Hepatocyte (in vitro differentiated cells): ENCODE measurements around the gene SLC17A2. TPM values are rescaled to one million over a fixed set of nuclear protein-coding genes. Genes with fewer than 3 reads are reported as not detected.

Experiments
- DNase-seq: peaks from one replicate; pipeline ENCODE4 v3.0.0-alpha.2; 2016; ENCODE audit warnings: low spot score
- H2AFZ ChIP-seq: fragments of 200-600 bp; sonication (generic); 2 replicates; pipeline ENCODE4 v1.6.0; 2016; ENCODE audit warnings: antibody characterized with exemption, mild to moderate bottlenecking
- H3K27ac ChIP-seq: fragments of 200-600 bp; sonication (generic); 2 replicates; pipeline ENCODE4 v1.5.1; 2016; ENCODE audit warnings: mild to moderate bottlenecking
- H3K27me3 ChIP-seq: fragments of 200-600 bp; sonication (generic); 2 replicates; pipeline ENCODE4 v1.6.1; 2016
- H3K36me3 ChIP-seq: fragments of 200-600 bp; sonication (generic); replicated peaks from 2 replicates; pipeline ENCODE4 v1.5.1; 2016; ENCODE audit warnings: low read depth; ENCODE audit not compliant: insufficient read depth
- H3K4me1 ChIP-seq: fragments of 200-600 bp; sonication (generic); 2 replicates; pipeline ENCODE4 v1.5.1; 2016; ENCODE audit warnings: mild to moderate bottlenecking, moderate library complexity; ENCODE audit not compliant: insufficient read depth
- H3K4me2 ChIP-seq: fragments of 200-600 bp; sonication (generic); 2 replicates; pipeline ENCODE4 v1.6.0; 2016
- H3K4me3 ChIP-seq: fragments of 200-600 bp; sonication (generic); 2 replicates; pipeline ENCODE4 v1.5.1; 2016; ENCODE audit warnings: mild to moderate bottlenecking
- H3K79me2 ChIP-seq: fragments of 200-600 bp; sonication (generic); 2 replicates; pipeline ENCODE4 v1.6.0; 2017; ENCODE audit warnings: mild to moderate bottlenecking
- H3K9me2 ChIP-seq: fragments of 200-600 bp; sonication (generic); replicated peaks from 2 replicates; pipeline ENCODE4 v1.6.0; 2017; ENCODE audit warnings: mild to moderate bottlenecking; ENCODE audit not compliant: insufficient read depth
- H3K9me3 ChIP-seq: fragments of 200-600 bp; sonication (generic); 2 replicates; pipeline ENCODE4 v1.5.1; 2016; ENCODE audit warnings: low read depth, mild to moderate bottlenecking
- H4K20me1 ChIP-seq: fragments of 200-600 bp; sonication (generic); 2 replicates; pipeline ENCODE4 v1.6.0; 2016; ENCODE audit warnings: mild to moderate bottlenecking; ENCODE audit not compliant: insufficient read depth, poor library complexity, severe bottlenecking
- EZH2 ChIP-seq: fragments of 200-600 bp; sonication (generic); IDR thresholded peaks from 2 replicates; pipeline ENCODE4 v1.6.1; 2016; ENCODE audit warnings: antibody characterized with exemption, mild to moderate bottlenecking, borderline replicate concordance
- EZH2phosphoT487 ChIP-seq: fragments of 200-600 bp; sonication (generic); IDR thresholded peaks from one replicate; pipeline ENCODE4 v1.6.1; 2018; ENCODE audit warnings: antibody characterized with exemption, mild to moderate bottlenecking, low read depth, moderate library complexity; ENCODE audit not compliant: unreplicated experiment, severe bottlenecking
- WGBS: methylation state at CpG from one replicate; pipeline ENCODE4 v1.1.6; 2016; ENCODE audit warnings: low lambda C conversion rate; ENCODE audit errors: missing lambda C conversion rate; 5-methylcytosine and 5-hydroxymethylcytosine counted together
- polyA plus RNA-seq: library from polyadenylated mRNA; unstranded; fragments of >200 nt; fragmentation: Nextera tagmentation; extraction: Ambion mirVana; gene quantifications from 2 replicates; pipeline ENCODE4 v1.2.1, GENCODE V29; 2016
- total RNA-seq: library from RNA; depleted of rRNA; stranded (reverse); fragments of >200 nt; gene quantifications from 2 replicates; pipeline ENCODE4 v1.2.3, GENCODE V29; 2014
- TF ChIP-seq, protein P1 (sequence below): fragments of 200-600 bp; sonication (generic); IDR thresholded peaks from 2 replicates; pipeline ENCODE4 v1.5.1; 2016; ENCODE audit warnings: antibody characterized with exemption, mild to moderate bottlenecking; ENCODE audit not compliant: poor library complexity

Gene SLC17A2
- total and polyA plus RNA-seq, 2 experiments from 2014 or later: 2.8 to 6.4 TPM

DNA sequence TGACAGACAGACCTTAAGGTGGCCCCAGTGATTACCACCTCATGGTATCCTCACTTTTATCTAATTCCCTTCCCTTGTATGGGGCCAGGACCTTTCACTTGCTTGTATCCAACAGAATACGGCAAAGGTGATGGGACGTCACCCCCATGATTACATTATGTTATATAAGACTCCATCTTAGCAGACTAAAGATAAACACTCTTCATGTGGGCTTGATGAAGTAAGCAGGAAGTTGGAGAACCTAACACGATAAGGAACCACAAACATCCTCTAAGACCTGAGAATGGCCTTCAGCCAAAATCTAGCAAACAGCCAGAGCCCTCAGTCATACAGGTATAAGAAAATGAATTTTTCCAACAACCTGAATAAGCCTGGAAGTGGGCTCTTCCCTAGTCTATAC, 64.5 kb downstream of the SLC17A2 start:
- 90% methylated on average over 3 of the region's 3 CpGs for WGBS
- Histone ChIP-seq H3K4me2 (no peak overlapping the region), H2AFZ (no peak overlapping the region), H3K79me2 (no peaks in the 10 kb centered on the region), H4K20me1 (no peaks in the 10 kb centered on the region), H3K9me3 (no peaks in the 10 kb centered on the region), H3K36me3 (no peaks in the 10 kb centered on the region), H3K27ac (no peak overlapping the region), H3K9me2 (no peaks in the 10 kb centered on the region), H3K4me1 (no peaks in the 10 kb centered on the region), H3K4me3 (no peak overlapping the region), H3K27me3 (no peaks in the 10 kb centered on the region)
- TF ChIP-seq EZH2 (no peak), EZH2phosphoT487 (no peak)
- TF ChIP-seq, protein P1, sequence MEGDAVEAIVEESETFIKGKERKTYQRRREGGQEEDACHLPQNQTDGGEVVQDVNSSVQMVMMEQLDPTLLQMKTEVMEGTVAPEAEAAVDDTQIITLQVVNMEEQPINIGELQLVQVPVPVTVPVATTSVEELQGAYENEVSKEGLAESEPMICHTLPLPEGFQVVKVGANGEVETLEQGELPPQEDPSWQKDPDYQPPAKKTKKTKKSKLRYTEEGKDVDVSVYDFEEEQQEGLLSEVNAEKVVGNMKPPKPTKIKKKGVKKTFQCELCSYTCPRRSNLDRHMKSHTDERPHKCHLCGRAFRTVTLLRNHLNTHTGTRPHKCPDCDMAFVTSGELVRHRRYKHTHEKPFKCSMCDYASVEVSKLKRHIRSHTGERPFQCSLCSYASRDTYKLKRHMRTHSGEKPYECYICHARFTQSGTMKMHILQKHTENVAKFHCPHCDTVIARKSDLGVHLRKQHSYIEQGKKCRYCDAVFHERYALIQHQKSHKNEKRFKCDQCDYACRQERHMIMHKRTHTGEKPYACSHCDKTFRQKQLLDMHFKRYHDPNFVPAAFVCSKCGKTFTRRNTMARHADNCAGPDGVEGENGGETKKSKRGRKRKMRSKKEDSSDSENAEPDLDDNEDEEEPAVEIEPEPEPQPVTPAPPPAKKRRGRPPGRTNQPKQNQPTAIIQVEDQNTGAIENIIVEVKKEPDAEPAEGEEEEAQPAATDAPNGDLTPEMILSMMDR: no peak
- no peak for DNase-seq

- Histone ChIP-seq H3K4me2 (no peak overlapping the region), H3K79me2 (no peaks in the 10 kb centered on the region), H3K27ac (no peak overlapping the region), H4K20me1 (no peaks in the 10 kb centered on the region), H3K9me2 (no peaks in the 10 kb centered on the region), H3K27me3 (no peaks in the 10 kb centered on the region), H3K4me1 (no peaks in the 10 kb centered on the region), H3K36me3 (no peaks in the 10 kb centered on the region), H3K4me3 (no peak overlapping the region), H2AFZ (no peak overlapping the region), H3K9me3 (no peaks in the 10 kb centered on the region)
- DNase-seq: no peak
- TF ChIP-seq EZH2phosphoT487: no peak
- no peak for TF ChIP-seq EZH2
- TF ChIP-seq, protein P1: no peak
- 50% methylated on average over 2 of the region's 2 CpGs for whole genome bisulfite sequencing
Observed at GRCh38 chr6:25863360-25863759, 67.1 kb downstream of the SLC17A2 start.

Other genes with a start within 250 kb of the SLC17A2 start
- 8.9 and 9.6 TPM in 2 replicates for gene SLC17A4, start 175.9 kb downstream of the SLC17A2 start, total RNA-seq
- gene SLC17A4, start 175.9 kb downstream of the SLC17A2 start, polyA plus RNA-seq: 5.2 and 6.3 TPM in 2 replicates
- gene SLC17A1, start 98.6 kb downstream of the SLC17A2 start, total RNA-seq: 1.9 and 3.2 TPM in 2 replicates
- 2.2 and 4.0 TPM in 2 replicates for gene SLC17A1, start 98.6 kb downstream of the SLC17A2 start, polyA plus RNA-seq
- gene SLC17A3, start 56.4 kb downstream of the SLC17A2 start, total RNA-seq: 0.23 and 0.36 TPM in 2 replicates
- gene SLC17A3, start 56.4 kb downstream of the SLC17A2 start, polyA plus RNA-seq: 0.43 and 0.57 TPM in 2 replicates
- 7.9 and 8.6 TPM in 2 replicates for gene TRIM38, start 32.1 kb upstream of the SLC17A2 start, total RNA-seq
- 3.2 and 5.2 TPM in 2 replicates for gene TRIM38, start 32.1 kb upstream of the SLC17A2 start, polyA plus RNA-seq
- gene HFE, start 156.7 kb upstream of the SLC17A2 start, total RNA-seq: 5.6 and 7.4 TPM in 2 replicates
- 3.6 and 4.5 TPM in 2 replicates for gene HFE, start 156.7 kb upstream of the SLC17A2 start, polyA plus RNA-seq